GM12875 (cell line): ENCODE measurements around the gene GALR3.

Source experiments
- H3K4me3 ChIP-seq: one replicate; pipeline ENCODE4 v1.5.1; 2011; ENCODE audit warnings: low read depth, low read length, control low read depth
- TF ChIP-seq, protein P1 (sequence below): IDR thresholded peaks from 2 replicates; pipeline ENCODE4 v1.5.1; 2011; ENCODE audit warnings: low read depth, mild to moderate bottlenecking, control low read depth, inconsistent platforms, low read length, moderate library complexity, borderline replicate concordance; ENCODE audit not compliant: insufficient read depth

The GALR3 gene

DNA sequence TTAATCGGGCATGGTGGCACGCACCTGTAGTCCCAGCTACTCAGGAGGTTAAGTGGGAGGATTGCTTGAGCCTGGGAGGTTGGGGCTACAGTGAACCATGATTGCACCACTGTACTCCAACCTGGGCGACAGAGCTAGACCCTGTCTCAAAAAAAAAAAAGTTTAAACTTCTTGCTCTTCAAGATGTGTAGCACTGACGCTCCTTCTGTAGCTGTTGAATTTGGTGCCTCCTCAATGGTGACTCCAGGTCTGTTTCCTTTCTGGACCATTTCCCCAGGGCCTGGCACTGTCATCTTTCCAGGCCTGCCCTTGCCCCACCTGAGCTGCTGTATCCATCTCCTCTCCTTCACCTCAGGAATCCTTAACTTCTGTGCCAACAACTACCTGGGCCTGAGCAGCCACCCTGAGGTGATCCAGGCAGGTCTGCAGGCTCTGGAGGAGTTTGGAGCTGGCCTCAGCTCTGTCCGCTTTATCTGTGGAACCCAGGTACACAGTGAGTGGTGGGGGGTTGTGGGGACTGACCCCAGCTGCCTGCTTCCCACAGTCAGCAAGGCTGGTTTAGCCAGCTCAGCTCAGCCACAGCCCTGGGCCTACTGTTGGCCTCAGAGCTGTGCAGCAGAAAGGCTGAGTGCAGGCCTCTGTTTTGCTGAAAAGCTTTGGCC lies 13.4 kb upstream of the GALR3 start:
- no peak overlapping the region for H3K4me3 ChIP-seq
- TF ChIP-seq, protein P1, sequence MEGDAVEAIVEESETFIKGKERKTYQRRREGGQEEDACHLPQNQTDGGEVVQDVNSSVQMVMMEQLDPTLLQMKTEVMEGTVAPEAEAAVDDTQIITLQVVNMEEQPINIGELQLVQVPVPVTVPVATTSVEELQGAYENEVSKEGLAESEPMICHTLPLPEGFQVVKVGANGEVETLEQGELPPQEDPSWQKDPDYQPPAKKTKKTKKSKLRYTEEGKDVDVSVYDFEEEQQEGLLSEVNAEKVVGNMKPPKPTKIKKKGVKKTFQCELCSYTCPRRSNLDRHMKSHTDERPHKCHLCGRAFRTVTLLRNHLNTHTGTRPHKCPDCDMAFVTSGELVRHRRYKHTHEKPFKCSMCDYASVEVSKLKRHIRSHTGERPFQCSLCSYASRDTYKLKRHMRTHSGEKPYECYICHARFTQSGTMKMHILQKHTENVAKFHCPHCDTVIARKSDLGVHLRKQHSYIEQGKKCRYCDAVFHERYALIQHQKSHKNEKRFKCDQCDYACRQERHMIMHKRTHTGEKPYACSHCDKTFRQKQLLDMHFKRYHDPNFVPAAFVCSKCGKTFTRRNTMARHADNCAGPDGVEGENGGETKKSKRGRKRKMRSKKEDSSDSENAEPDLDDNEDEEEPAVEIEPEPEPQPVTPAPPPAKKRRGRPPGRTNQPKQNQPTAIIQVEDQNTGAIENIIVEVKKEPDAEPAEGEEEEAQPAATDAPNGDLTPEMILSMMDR, result no peak

- no peak overlapping the region for H3K4me3 ChIP-seq
- TF ChIP-seq, protein P1, result no peak
These were observed 11.3 kb upstream of the GALR3 start for GRCh38 chr22:37811867-37812266.

GRCh38 chr22:37812869-37813678 lies 10.1 kb upstream of the GALR3 start:
- no peak overlapping the region for H3K4me3 ChIP-seq
- TF ChIP-seq, protein P1, result no peak

GRCh38 chr22:37815593-37815992 lies 7.6 kb upstream of the GALR3 start:
- TF ChIP-seq, protein P1, result no peak
- H3K4me3 ChIP-seq, result no peak overlapping the region

DNA sequence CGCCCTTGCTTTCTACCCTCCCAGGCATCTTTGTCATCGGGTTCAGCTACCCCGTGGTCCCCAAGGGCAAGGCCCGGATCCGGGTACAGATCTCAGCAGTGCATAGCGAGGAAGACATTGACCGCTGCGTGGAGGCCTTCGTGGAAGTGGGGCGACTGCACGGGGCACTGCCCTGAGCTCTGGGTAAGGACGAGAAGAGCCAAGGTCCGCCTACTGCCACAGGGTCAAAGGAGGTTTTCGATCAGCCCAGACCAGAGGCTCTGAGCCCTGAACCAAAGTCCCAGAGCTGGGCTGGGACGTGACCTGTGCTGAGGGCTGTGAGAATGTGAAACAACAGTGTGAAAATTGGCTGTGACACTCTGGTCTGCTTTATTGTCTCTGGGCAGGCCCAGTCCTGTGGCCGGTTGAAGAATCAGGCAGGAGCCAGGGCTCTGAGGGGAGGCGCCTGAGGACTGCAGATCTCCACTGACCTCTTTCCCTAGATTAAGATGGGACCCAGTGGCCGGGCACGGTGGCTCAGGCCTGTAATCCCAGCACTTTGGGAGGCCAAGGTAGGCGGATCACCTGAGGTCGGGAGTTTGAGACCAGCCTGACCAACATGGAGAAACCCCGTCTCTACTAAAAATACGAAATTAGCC lies 6.5 kb upstream of the GALR3 start:
- H3K4me3 ChIP-seq, result no peak overlapping the region
- TF ChIP-seq, protein P1, result no peak

GRCh38 chr22:37817705-37818408 lies 5.3 kb upstream of the GALR3 start:
- no peak overlapping the region for H3K4me3 ChIP-seq
- TF ChIP-seq, protein P1, result peak; percentile 96
